Right cardiac atrium (tissue), 5 donors: ENCODE measurements around the gene CAV2. TPM values are rescaled to one million over a fixed set of nuclear protein-coding genes. Genes with fewer than 3 reads are reported as not detected.

Experiments used
- ATAC-seq, 2 donors: fragments of 200-7000 bp; cut with Tn5 transposase; one replicate each; pipeline versions ENCODE4 v1.8.0 to v1.9.1; 2020; ENCODE audit warnings: moderate library complexity in 2 of 2, mild to moderate bottlenecking in 1 of 2
- DNase-seq, 3 donors: peaks; one replicate each; pipeline ENCODE4 v3.0.0-alpha.2; 2020
- H3K27ac ChIP-seq: one replicate; pipeline ENCODE4 v1.5.1; 2013; ENCODE audit warnings: mild to moderate bottlenecking, low read length, control low read depth, moderate library complexity
- H3K27me3 ChIP-seq: one replicate; pipeline ENCODE4 v1.6.1; 2013; ENCODE audit not compliant: control insufficient read depth, insufficient read depth
- H3K4me1 ChIP-seq: one replicate; pipeline ENCODE4 v1.6.1; 2013; ENCODE audit warnings: low read length; ENCODE audit not compliant: control insufficient read depth, insufficient read depth
- H3K4me3 ChIP-seq: one replicate; pipeline ENCODE4 v1.5.1; 2013; ENCODE audit warnings: low read length, control low read depth
- H3K9me3 ChIP-seq: one replicate; pipeline ENCODE4 v1.6.1; 2013; ENCODE audit warnings: low read length; ENCODE audit not compliant: control insufficient read depth
- WGBS: extraction: QIAGEN DNeasy Blood & Tissue Kit; methylation state at CpG from one replicate; pipeline ENCODE4 v1.1.7; 2013; 5-methylcytosine and 5-hydroxymethylcytosine counted together
- intact Hi-C, 4 donors: fragments of 100-400 bp; cut with DNase I; formaldehyde crosslinking; loops; one replicate each; pipeline versions ENCODE4 v1.11.0 to v1.14.0; 2022 to 2023
- polyA plus RNA-seq: library from polyadenylated mRNA; stranded (reverse); fragments of 200-250 nt; gene quantifications from one replicate; pipeline ENCODE4 v1.2.3, GENCODE V29; 2013
- total RNA-seq, 4 donors: library from RNA; stranded (reverse); fragmentation: NEBNext Ultra II Directional; extraction: Animal tissue kit (Norgen Biotek cat#: 25700); gene quantifications; one replicate each; pipeline ENCODE4 v1.2.1, GENCODE V29; 2021
- donor health status: healthy with polysubstance abuse.
- donor health status: DM: no; HTN: yes; CAD: no.
- donor health status: DM: no; HTN: no; CAD: no.
- donor health status: DM: no; HTN: yes; CAD: no; lungs with severe emphysema.
- donor health status: DM: yes; HTN: yes; CAD: no.

Gene CAV2
- total and polyA plus RNA-seq, 5 donors, result 136 to 233 (median 186) TPM

- Histone ChIP-seq H3K27me3 (no peaks in the 10 kb centered on the region), H3K9me3 (no peaks in the 10 kb centered on the region), H3K27ac (no peak overlapping the region), H3K4me3 (no peak overlapping the region), H3K4me1 (peaks cover 2% of the 10 kb centered on the region)
- ATAC-seq, result no peak
- intact Hi-C loops, result loop anchor here in 1 of 4 donors (10.0 kb wide), 1 partner anchor 50 kb away; no protein-coding TSS in a partner anchor
- whole genome bisulfite sequencing, result 90% methylated on average over 2 of the region's 2 CpGs
- no peak for DNase-seq
These were observed 5.1 kb upstream of the CAV2 start for GRCh38 chr7:116494472-116494871.

DNA sequence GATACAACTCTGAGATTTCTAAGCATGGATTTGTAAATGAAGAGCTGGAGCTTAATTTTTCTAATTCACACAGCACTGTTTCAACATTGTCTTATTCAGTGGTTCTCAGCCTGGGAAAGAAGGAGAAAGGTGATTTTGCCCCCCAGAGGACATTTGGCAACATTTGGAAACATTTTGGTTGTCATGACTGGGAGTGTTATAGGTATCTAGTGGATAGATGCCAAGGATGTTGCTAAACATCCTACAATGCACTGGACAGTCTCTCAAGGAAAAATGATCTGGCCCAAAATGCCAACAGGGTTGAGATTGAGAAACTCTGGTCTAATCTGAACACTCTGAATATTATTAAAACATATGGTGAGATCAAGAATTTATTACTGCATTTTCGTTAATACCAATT, 3.8 kb upstream of the CAV2 start:
- peaks cover 2% of the 10 kb centered on the region for H3K4me1 ChIP-seq
- 89% methylated on average over 1 of the region's 1 CpG for WGBS

DNA sequence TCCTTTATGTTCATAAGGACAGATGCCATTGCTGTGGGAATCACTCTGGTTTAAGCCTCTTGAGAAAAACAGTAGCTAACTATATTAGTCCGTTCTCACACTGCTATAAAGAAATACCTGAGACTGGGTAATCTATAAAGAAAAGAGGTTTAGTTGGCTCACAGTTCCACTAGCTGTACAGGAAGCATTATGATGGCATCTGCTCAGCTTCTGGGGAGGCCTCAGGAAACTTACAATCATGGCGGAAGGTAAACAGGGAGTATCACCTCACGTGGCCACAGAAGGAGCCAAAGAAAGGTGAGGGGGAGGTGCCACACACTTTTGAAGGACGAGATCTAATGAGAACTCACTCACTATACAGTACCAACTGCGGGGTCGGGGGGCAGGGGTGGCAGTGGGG, 2.9 kb upstream of the CAV2 start:
- DNase-seq, result no peak
- WGBS, result 96% methylated on average over 6 of the region's 6 CpGs
- no peak for ATAC-seq
- no peak overlapping the region for H3K27ac ChIP-seq
- H3K27me3 ChIP-seq, result no peaks in the 10 kb centered on the region
- H3K9me3 ChIP-seq, result no peaks in the 10 kb centered on the region
- H3K4me3 ChIP-seq, result no peak overlapping the region
- intact Hi-C loops, result loop anchor here in 2 of 4 donors (5.0 to 10.0 kb wide), 2 partner anchors 52 to 139 kb away; no protein-coding TSS in a partner anchor
- H3K4me1 ChIP-seq, result peaks cover 2% of the 10 kb centered on the region

More for the DNA sequence above, 3.8 kb upstream of the CAV2 start:
- no peak for DNase-seq
- H3K27ac ChIP-seq, result peak overlapping the region; percentile 60
- ATAC-seq, result no peak
- intact Hi-C loops, result loop anchor here in 2 of 4 donors (5.0 to 10.0 kb wide), 2 partner anchors 51 to 138 kb away; no protein-coding TSS in a partner anchor
- H3K4me3 ChIP-seq, result no peak overlapping the region
- H3K27me3 ChIP-seq, result no peaks in the 10 kb centered on the region
- no peaks in the 10 kb centered on the region for H3K9me3 ChIP-seq

DNA sequence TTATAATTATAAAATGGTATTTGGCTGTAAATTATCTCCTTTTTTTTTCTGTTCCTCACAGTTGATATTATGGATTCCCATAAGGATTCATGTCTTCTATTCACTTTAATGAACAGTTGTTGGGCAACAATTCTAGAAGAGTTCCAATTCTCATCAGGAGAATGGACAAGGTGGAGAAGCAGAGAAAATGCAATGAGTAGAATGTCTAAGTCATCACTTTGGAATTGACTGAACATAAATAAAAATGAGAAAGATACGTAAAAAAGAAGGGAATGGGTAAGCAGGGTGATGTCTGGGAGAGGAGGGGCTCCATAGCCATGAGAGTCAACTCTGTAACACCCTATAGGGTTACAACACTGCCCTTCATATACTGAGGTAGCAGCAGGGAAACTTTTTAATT, 1.8 kb upstream of the CAV2 start:
- intact Hi-C loops, result loop anchor here in 2 of 4 donors (5.0 to 10.0 kb wide), 2 partner anchors 53 to 140 kb away; no protein-coding TSS in a partner anchor
- Histone ChIP-seq H3K4me1 (peaks cover 2% of the 10 kb centered on the region), H3K27ac (no peak overlapping the region), H3K4me3 (no peak overlapping the region), H3K9me3 (no peaks in the 10 kb centered on the region), H3K27me3 (no peaks in the 10 kb centered on the region)
- WGBS, result 81% methylated on average over 1 of the region's 1 CpG
- DNase-seq (no peak), ATAC-seq (no peak)

- Histone ChIP-seq H3K27me3 (no peaks in the 10 kb centered on the region), H3K4me3 (peak overlapping the region; percentile 67), H3K27ac (peak overlapping the region; percentile 87), H3K4me1 (peaks cover 4% of the 10 kb centered on the region), H3K9me3 (no peaks in the 10 kb centered on the region)
- intact Hi-C loops, result no loop called here
- ATAC-seq, result peak; percentile 47 to 62
- WGBS, result 5% methylated on average over 36 of the region's 36 CpGs
- DNase-seq, result peak; percentile 56 to 77 (median 67)
These were observed 728 bp downstream of the CAV2 start for GRCh38 chr7:116500078-116500853.

DNA sequence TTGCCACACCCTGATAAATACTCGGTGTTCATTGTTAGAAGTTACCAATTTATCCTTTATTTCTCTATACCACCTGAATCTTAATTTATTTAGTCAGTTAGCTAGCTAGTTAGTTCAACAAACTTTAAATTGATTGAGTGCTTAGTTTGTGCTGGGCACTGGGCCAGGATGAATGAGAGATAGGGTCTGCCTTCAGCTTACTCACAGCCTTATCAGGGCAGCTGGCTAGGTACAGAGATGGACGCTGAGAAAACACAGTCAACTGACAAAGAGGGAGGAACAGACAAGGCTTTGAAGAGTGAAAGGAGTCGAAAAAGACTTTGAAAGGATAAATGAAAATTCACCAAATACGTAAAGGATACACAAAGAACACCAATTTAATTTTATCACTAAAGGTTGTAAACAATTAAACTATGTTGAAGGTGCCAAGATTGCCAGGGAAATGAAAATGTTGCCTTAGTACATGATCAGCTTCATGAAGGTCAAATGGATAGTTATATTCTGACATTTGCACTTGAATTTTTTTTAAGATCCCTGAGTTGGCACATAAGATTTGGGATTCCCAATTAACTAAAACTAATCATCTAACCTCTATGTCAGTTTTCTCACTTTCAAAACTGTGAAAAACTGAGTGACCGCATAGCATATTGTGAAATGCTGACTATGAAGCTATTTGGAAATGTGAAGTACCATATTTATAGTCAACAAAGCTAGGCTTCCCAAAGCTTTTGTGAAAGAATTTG, 2.1 kb downstream of the CAV2 start:
- intact Hi-C loops, result no loop called here
- Histone ChIP-seq H3K4me3 (peak overlapping the region; percentile 67), H3K9me3 (no peaks in the 10 kb centered on the region), H3K4me1 (peaks cover 9% of the 10 kb centered on the region), H3K27ac (peak overlapping the region; percentile 97), H3K27me3 (no peaks in the 10 kb centered on the region)
- peak in 1 of 2 donors; percentile 42 for ATAC-seq
- WGBS, result 45% methylated on average over 5 of the region's 5 CpGs
- DNase-seq, result peak in 2 of 3 donors; percentile 41 to 51

GRCh38 chr7:116502201-116503096, 2.9 kb downstream of the CAV2 start:
- WGBS, result 83% methylated on average over 2 of the region's 2 CpGs
- no peak for ATAC-seq
- Histone ChIP-seq H3K4me1 (peaks cover 9% of the 10 kb centered on the region), H3K27me3 (no peaks in the 10 kb centered on the region), H3K4me3 (peak overlapping the region; percentile 67), H3K27ac (peak overlapping the region; percentile 73), H3K9me3 (no peaks in the 10 kb centered on the region)
- no peak for DNase-seq
- intact Hi-C loops, result no loop called here

DNA sequence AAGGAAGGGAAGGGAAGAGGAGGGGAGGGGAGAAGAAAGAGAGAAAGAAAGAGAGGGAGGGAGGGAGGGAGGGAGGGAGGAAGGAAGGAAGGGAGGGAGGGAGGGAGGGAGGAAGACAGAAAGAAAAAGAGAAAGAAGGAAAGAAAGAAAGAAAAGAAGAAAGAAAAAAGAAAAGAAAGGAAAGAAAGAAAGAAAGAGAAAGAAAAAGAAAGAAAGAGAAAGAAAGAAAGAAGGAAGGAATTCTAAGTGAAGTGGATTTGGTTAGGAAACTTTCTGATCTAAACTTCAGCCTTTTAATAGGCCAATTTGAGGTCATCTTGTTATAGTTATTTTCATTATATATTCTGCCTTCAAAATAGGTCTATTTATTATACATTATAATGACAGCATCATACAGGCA, 4.3 kb downstream of the CAV2 start:
- Histone ChIP-seq H3K4me1 (peaks cover 9% of the 10 kb centered on the region), H3K4me3 (no peak overlapping the region), H3K9me3 (no peaks in the 10 kb centered on the region), H3K27me3 (no peaks in the 10 kb centered on the region), H3K27ac (peak overlapping the region; percentile 64)
- intact Hi-C loops, result no loop called here
- ATAC-seq (no peak), DNase-seq (no peak)

- no peak overlapping the region for H3K4me3 ChIP-seq
- no peaks in the 10 kb centered on the region for H3K9me3 ChIP-seq
- ATAC-seq (no peak), DNase-seq (no peak)
- H3K4me1 ChIP-seq, result peaks cover 8% of the 10 kb centered on the region
- no peaks in the 10 kb centered on the region for H3K27me3 ChIP-seq
- WGBS, result 76% methylated on average over 2 of the region's 2 CpGs
- peak overlapping the region; percentile 43 for H3K27ac ChIP-seq
- intact Hi-C loops, result no loop called here
These were observed 5.7 kb downstream of the CAV2 start for GRCh38 chr7:116505278-116505677.

- Histone ChIP-seq H3K27ac (peak overlapping the region; percentile 43), H3K4me1 (peaks cover 8% of the 10 kb centered on the region), H3K9me3 (no peaks in the 10 kb centered on the region), H3K27me3 (no peaks in the 10 kb centered on the region), H3K4me3 (no peak overlapping the region)
- 40% methylated on average over 3 of the region's 3 CpGs for WGBS
- intact Hi-C loops, result no loop called here
- ATAC-seq (no peak), DNase-seq (no peak)
These were observed 6.3 kb downstream of the CAV2 start for GRCh38 chr7:116505823-116506222.
